ENCODE results near the gene UTS2B.

The UTS2B gene

GRCh38 chr3:191363221-191363620 is 32.9 kb upstream of the UTS2B start:
- no peak overlapping the region for H3K4me3 ChIP-seq (ENCODE audit: low read depth, low read length)

GRCh38 chr3:191362524-191363090 is 32.3 kb upstream of the UTS2B start:
- Histone ChIP-seq H3K9me3 (ENCODE audit: control insufficient read depth, insufficient read depth, low read length) (no peaks in the 10 kb centered on the region), H3K27me3 (ENCODE audit: control insufficient read depth, insufficient read depth, low read length) (no peaks in the 10 kb centered on the region), H3K9ac (ENCODE audit: low read depth, low read length) (no peak overlapping the region), H3K4me3 (ENCODE audit: low read depth, low read length) (no peak overlapping the region), H3K4me1 (ENCODE audit: control insufficient read depth, insufficient read depth, low read length) (peaks cover 65% of the 10 kb centered on the region), H3K36me3 (ENCODE audit: control insufficient read depth, insufficient read depth, low read length) (peaks cover 11% of the 10 kb centered on the region), H3K27ac (ENCODE audit: low read depth, low read length) (no peak overlapping the region)

More at GRCh38 chr3:191363221-191363620, 32.9 kb upstream of the UTS2B start:
- Histone ChIP-seq H3K36me3 (ENCODE audit: control insufficient read depth, insufficient read depth, low read length) (peaks cover 11% of the 10 kb centered on the region), H3K27me3 (ENCODE audit: control insufficient read depth, insufficient read depth, low read length) (no peaks in the 10 kb centered on the region), H3K27ac (ENCODE audit: low read depth, low read length) (no peak overlapping the region), H3K4me1 (ENCODE audit: control insufficient read depth, insufficient read depth, low read length) (peaks cover 65% of the 10 kb centered on the region), H3K9me3 (ENCODE audit: control insufficient read depth, insufficient read depth, low read length) (no peaks in the 10 kb centered on the region), H3K9ac (ENCODE audit: low read depth, low read length) (no peak overlapping the region)

- no peaks in the 10 kb centered on the region for H3K27me3 ChIP-seq (ENCODE audit: control insufficient read depth, insufficient read depth, low read length)
- H3K36me3 ChIP-seq (ENCODE audit: control insufficient read depth, insufficient read depth, low read length): peaks cover 11% of the 10 kb centered on the region
- no peak overlapping the region for H3K27ac ChIP-seq (ENCODE audit: low read depth, low read length)
- H3K9me3 ChIP-seq (ENCODE audit: control insufficient read depth, insufficient read depth, low read length): no peaks in the 10 kb centered on the region
- H3K4me3 ChIP-seq (ENCODE audit: low read depth, low read length): no peak overlapping the region
- peaks cover 65% of the 10 kb centered on the region for H3K4me1 ChIP-seq (ENCODE audit: control insufficient read depth, insufficient read depth, low read length)
- H3K9ac ChIP-seq (ENCODE audit: low read depth, low read length): no peak overlapping the region
Observed at GRCh38 chr3:191362037-191362436, 31.7 kb upstream of the UTS2B start.

- Histone ChIP-seq H3K27ac (ENCODE audit: low read depth, low read length) (no peak overlapping the region), H3K9me3 (ENCODE audit: control insufficient read depth, insufficient read depth, low read length) (no peaks in the 10 kb centered on the region), H3K36me3 (ENCODE audit: control insufficient read depth, insufficient read depth, low read length) (peaks cover 11% of the 10 kb centered on the region), H3K4me1 (ENCODE audit: control insufficient read depth, insufficient read depth, low read length) (peaks cover 65% of the 10 kb centered on the region), H3K4me3 (ENCODE audit: low read depth, low read length) (no peak overlapping the region), H3K9ac (ENCODE audit: low read depth, low read length) (no peak overlapping the region), H3K27me3 (ENCODE audit: control insufficient read depth, insufficient read depth, low read length) (no peaks in the 10 kb centered on the region)
Observed at GRCh38 chr3:191361456-191361855, 31.1 kb upstream of the UTS2B start.

- Histone ChIP-seq H3K4me3 (ENCODE audit: low read depth, low read length) (no peak overlapping the region), H3K27ac (ENCODE audit: low read depth, low read length) (no peak overlapping the region), H3K36me3 (ENCODE audit: control insufficient read depth, insufficient read depth, low read length) (peaks cover 11% of the 10 kb centered on the region), H3K9ac (ENCODE audit: low read depth, low read length) (no peak overlapping the region), H3K4me1 (ENCODE audit: control insufficient read depth, insufficient read depth, low read length) (peaks cover 65% of the 10 kb centered on the region), H3K27me3 (ENCODE audit: control insufficient read depth, insufficient read depth, low read length) (no peaks in the 10 kb centered on the region), H3K9me3 (ENCODE audit: control insufficient read depth, insufficient read depth, low read length) (no peaks in the 10 kb centered on the region)
Observed at GRCh38 chr3:191360620-191361019, 30.3 kb upstream of the UTS2B start.

- no peak overlapping the region for H3K9ac ChIP-seq (ENCODE audit: low read depth, low read length)
- H3K27me3 ChIP-seq (ENCODE audit: control insufficient read depth, insufficient read depth, low read length): no peaks in the 10 kb centered on the region
- H3K4me1 ChIP-seq (ENCODE audit: control insufficient read depth, insufficient read depth, low read length): peaks cover 52% of the 10 kb centered on the region
- H3K27ac ChIP-seq (ENCODE audit: low read depth, low read length): peak overlapping the region; percentile 76
- peaks cover 11% of the 10 kb centered on the region for H3K36me3 ChIP-seq (ENCODE audit: control insufficient read depth, insufficient read depth, low read length)
- no peak overlapping the region for H3K4me3 ChIP-seq (ENCODE audit: low read depth, low read length)
- no peaks in the 10 kb centered on the region for H3K9me3 ChIP-seq (ENCODE audit: control insufficient read depth, insufficient read depth, low read length)
Observed at GRCh38 chr3:191358929-191359328, 28.6 kb upstream of the UTS2B start.

- Histone ChIP-seq H3K27ac (ENCODE audit: low read depth, low read length) (peak overlapping the region; percentile 76), H3K9me3 (ENCODE audit: control insufficient read depth, insufficient read depth, low read length) (no peaks in the 10 kb centered on the region), H3K27me3 (ENCODE audit: control insufficient read depth, insufficient read depth, low read length) (no peaks in the 10 kb centered on the region), H3K4me1 (ENCODE audit: control insufficient read depth, insufficient read depth, low read length) (peaks cover 43% of the 10 kb centered on the region), H3K36me3 (ENCODE audit: control insufficient read depth, insufficient read depth, low read length) (peaks cover 11% of the 10 kb centered on the region), H3K4me3 (ENCODE audit: low read depth, low read length) (no peak overlapping the region), H3K9ac (ENCODE audit: low read depth, low read length) (no peak overlapping the region; the same call in 1 of the 2 replicates)
Observed at GRCh38 chr3:191357909-191358308, 27.6 kb upstream of the UTS2B start.

GRCh38 chr3:191356631-191357439 is 26.5 kb upstream of the UTS2B start:
- peak overlapping the region; percentile 60 for H3K27ac ChIP-seq (ENCODE audit: low read depth, low read length)
- H3K4me1 ChIP-seq (ENCODE audit: control insufficient read depth, insufficient read depth, low read length): peaks cover 43% of the 10 kb centered on the region
- H3K36me3 ChIP-seq (ENCODE audit: control insufficient read depth, insufficient read depth, low read length): peaks cover 5% of the 10 kb centered on the region; the same call in 1 of the 2 replicates
- no peaks in the 10 kb centered on the region for H3K27me3 ChIP-seq (ENCODE audit: control insufficient read depth, insufficient read depth, low read length)
- H3K4me3 ChIP-seq (ENCODE audit: low read depth, low read length): no peak overlapping the region
- H3K9ac ChIP-seq (ENCODE audit: low read depth, low read length): no peak overlapping the region
- H3K9me3 ChIP-seq (ENCODE audit: control insufficient read depth, insufficient read depth, low read length): no peaks in the 10 kb centered on the region

- Histone ChIP-seq H3K36me3 (ENCODE audit: control insufficient read depth, insufficient read depth, low read length) (no peaks in the 10 kb centered on the region), H3K9ac (ENCODE audit: low read depth, low read length) (no peak overlapping the region), H3K4me3 (ENCODE audit: low read depth, low read length) (no peak overlapping the region), H3K27me3 (ENCODE audit: control insufficient read depth, insufficient read depth, low read length) (no peaks in the 10 kb centered on the region), H3K9me3 (ENCODE audit: control insufficient read depth, insufficient read depth, low read length) (no peaks in the 10 kb centered on the region), H3K4me1 (ENCODE audit: control insufficient read depth, insufficient read depth, low read length) (peaks cover 43% of the 10 kb centered on the region), H3K27ac (ENCODE audit: low read depth, low read length) (no peak overlapping the region)
Observed at GRCh38 chr3:191355406-191355805, 25.1 kb upstream of the UTS2B start.

GRCh38 chr3:191353022-191353777 is 22.9 kb upstream of the UTS2B start:
- no peaks in the 10 kb centered on the region for H3K9me3 ChIP-seq (ENCODE audit: control insufficient read depth, insufficient read depth, low read length)
- H3K4me3 ChIP-seq (ENCODE audit: low read depth, low read length): no peak overlapping the region
- H3K36me3 ChIP-seq (ENCODE audit: control insufficient read depth, insufficient read depth, low read length): no peaks in the 10 kb centered on the region
- H3K27me3 ChIP-seq (ENCODE audit: control insufficient read depth, insufficient read depth, low read length): no peaks in the 10 kb centered on the region
- no peak overlapping the region for H3K9ac ChIP-seq (ENCODE audit: low read depth, low read length)
- H3K27ac ChIP-seq (ENCODE audit: low read depth, low read length): no peak overlapping the region
- H3K4me1 ChIP-seq (ENCODE audit: control insufficient read depth, insufficient read depth, low read length): peaks cover 27% of the 10 kb centered on the region

GRCh38 chr3:191352014-191352413 is 21.7 kb upstream of the UTS2B start:
- H3K4me1 ChIP-seq (ENCODE audit: control insufficient read depth, insufficient read depth, low read length): peaks cover 15% of the 10 kb centered on the region
- H3K4me3 ChIP-seq (ENCODE audit: low read depth, low read length): no peak overlapping the region
- H3K36me3 ChIP-seq (ENCODE audit: control insufficient read depth, insufficient read depth, low read length): no peaks in the 10 kb centered on the region
- no peak overlapping the region for H3K27ac ChIP-seq (ENCODE audit: low read depth, low read length)
- H3K9ac ChIP-seq (ENCODE audit: low read depth, low read length): no peak overlapping the region
- no peaks in the 10 kb centered on the region for H3K27me3 ChIP-seq (ENCODE audit: control insufficient read depth, insufficient read depth, low read length)
- H3K9me3 ChIP-seq (ENCODE audit: control insufficient read depth, insufficient read depth, low read length): no peaks in the 10 kb centered on the region

All from HUES48 (cell line).